Liver (tissue), 9 donors: ENCODE data around the gene DCUN1D1. TPM values are rescaled to one million over a fixed set of nuclear protein-coding genes. Genes with fewer than 3 reads are reported as not detected.

Experiments
- DNase-seq: peaks from one replicate; pipeline ENCODE4 v3.0.0-alpha.2; 2017; ENCODE audit warnings: low spot score
- H3K27ac ChIP-seq, 2 donors: one replicate each; pipeline ENCODE4 v1.7.0; 2013; ENCODE audit warnings: inconsistent platforms in 2 of 2, low read length in 2 of 2, control low read depth in 1 of 2, low read depth in 1 of 2, mild to moderate bottlenecking in 1 of 2
- H3K27me3 ChIP-seq, 4 donors: one replicate each; pipeline versions ENCODE4 v1.6.1 to v1.7.0; 2013; ENCODE audit warnings: low read length in 3 of 4, inconsistent platforms in 1 of 4, mild to moderate bottlenecking in 1 of 4, moderate library complexity in 1 of 4; ENCODE audit not compliant: control insufficient read depth in 4 of 4, insufficient read depth in 4 of 4
- H3K36me3 ChIP-seq, 4 donors: one replicate each; pipeline versions ENCODE4 v1.6.1 to v1.7.0; 2013; ENCODE audit warnings: low read length in 3 of 4, mild to moderate bottlenecking in 3 of 4, low read depth in 1 of 4, moderate library complexity in 1 of 4; ENCODE audit not compliant: control insufficient read depth in 4 of 4, insufficient read depth in 3 of 4
- H3K4me1 ChIP-seq, 4 donors: one replicate each; pipeline versions ENCODE4 v1.6.1 to v1.7.0; 2013; ENCODE audit warnings: low read length in 3 of 4, mild to moderate bottlenecking in 3 of 4, moderate library complexity in 1 of 4; ENCODE audit not compliant: control insufficient read depth in 4 of 4, insufficient read depth in 4 of 4
- H3K4me3 ChIP-seq, 3 donors: one replicate each; pipeline versions ENCODE4 v1.6.1 to v1.7.0; 2013; ENCODE audit warnings: low read length in 3 of 3, control low read depth in 1 of 3, low read depth in 1 of 3, mild to moderate bottlenecking in 1 of 3
- H3K9ac ChIP-seq, 2 donors: one replicate each; pipeline ENCODE4 v1.7.0; 2013; ENCODE audit warnings: low read length in 2 of 2, mild to moderate bottlenecking in 2 of 2, moderate library complexity in 2 of 2, control low read depth in 1 of 2, low read depth in 1 of 2
- H3K9me3 ChIP-seq, 4 donors: one replicate each; pipeline versions ENCODE4 v1.6.1 to v1.7.0; 2013; ENCODE audit warnings: low read length in 3 of 4; ENCODE audit not compliant: control insufficient read depth in 4 of 4
- EGR1 ChIP-seq, 2 donors: IDR thresholded peaks; 2 replicates each; pipeline ENCODE4 v1.6.1; 2016 to 2018; ENCODE audit warnings: antibody characterized with exemption in 2 of 2, low read depth in 2 of 2
- FOXA2 ChIP-seq: IDR thresholded peaks from 2 replicates; pipeline ENCODE4 v1.6.1; 2016; ENCODE audit warnings: antibody characterized with exemption
- GABPA ChIP-seq, 2 donors: IDR thresholded peaks in 1 of 2; conservative IDR thresholded peaks in 1 of 2; 2 replicates each; pipeline ENCODE4 v1.6.1; 2016; ENCODE audit warnings: antibody characterized with exemption in 2 of 2, mild to moderate bottlenecking in 1 of 2, moderate library complexity in 1 of 2
- HNF4A ChIP-seq, 2 donors: conservative IDR thresholded peaks; 2 replicates each; pipeline ENCODE4 v1.6.1; 2016; ENCODE audit warnings: antibody characterized with exemption in 2 of 2, mild to moderate bottlenecking in 2 of 2
- HNF4G ChIP-seq: IDR thresholded peaks from 2 replicates; pipeline ENCODE4 v1.6.1; 2016; ENCODE audit warnings: antibody characterized with exemption
- JUND ChIP-seq, 2 donors: IDR thresholded peaks; 2 replicates each; pipeline ENCODE4 v1.6.1; 2016; ENCODE audit warnings: antibody characterized with exemption in 2 of 2
- NR2F2 ChIP-seq: IDR thresholded peaks from 2 replicates; pipeline ENCODE4 v1.6.1; 2016; ENCODE audit warnings: antibody characterized with exemption
- TAF1 ChIP-seq: conservative IDR thresholded peaks from 2 replicates; pipeline ENCODE4 v1.6.1; 2016; ENCODE audit warnings: antibody characterized with exemption, mild to moderate bottlenecking
- YY1 ChIP-seq: IDR thresholded peaks from 2 replicates; pipeline ENCODE4 v1.6.1; 2016; ENCODE audit warnings: antibody characterized with exemption, mild to moderate bottlenecking
- WGBS: extraction: QIAGEN DNeasy Blood & Tissue Kit; methylation state at CpG from one replicate; pipeline ENCODE4 v1.1.7; 2013; 5-methylcytosine and 5-hydroxymethylcytosine counted together
- polyA plus RNA-seq, 2 donors: library from polyadenylated mRNA; stranded (reverse) in 1 of 2; unstranded in 1 of 2; fragments of 200-250 nt in 1 of 2; fragments of >200 nt in 1 of 2; fragmentation: Nextera tagmentation in 1 of 2; extraction: Ambion mirVana in 1 of 2; gene quantifications; one replicate each; pipeline versions ENCODE4 v1.2.1 to v1.2.3, GENCODE V29; 2013 to 2015
- total RNA-seq, 2 donors: library from RNA; depleted of rRNA; stranded (reverse); fragments of >200 nt; gene quantifications; one replicate each; pipeline ENCODE4 v1.2.3, GENCODE V29; 2014
- TF ChIP-seq, protein P1 (sequence below): IDR thresholded peaks from 2 replicates; pipeline ENCODE4 v1.6.1; 2016; ENCODE audit warnings: antibody characterized with exemption
- TF ChIP-seq, protein P2 (sequence below): IDR thresholded peaks from 2 replicates; pipeline ENCODE4 v1.6.1; 2016; ENCODE audit warnings: antibody characterized with exemption, mild to moderate bottlenecking
- TF ChIP-seq, protein P3 (sequence below): IDR thresholded peaks from 2 replicates; pipeline ENCODE4 v1.6.1; 2016; ENCODE audit warnings: antibody characterized with exemption
- TF ChIP-seq, protein P4 (sequence below): fragments of 150-350 bp; IDR thresholded peaks from 2 replicates; pipeline ENCODE4 v1.5.1; 2017; ENCODE audit warnings: improper control_type of control experiment, low read depth, low read length; ENCODE audit not compliant: missing input control
- TF ChIP-seq, protein P5 (sequence below): IDR thresholded peaks from 2 replicates; pipeline ENCODE4 v1.6.1; 2016; ENCODE audit warnings: antibody characterized with exemption
- donor health status: healthy.
- donor health status: healthy.
- donor health status: healthy.
- donor health status: healthy.
- donor health status: healthy.

DCUN1D1 gene
- total and polyA plus RNA-seq, 4 donors, result 9.1 to 56.0 (median 23.5) TPM

DNA sequence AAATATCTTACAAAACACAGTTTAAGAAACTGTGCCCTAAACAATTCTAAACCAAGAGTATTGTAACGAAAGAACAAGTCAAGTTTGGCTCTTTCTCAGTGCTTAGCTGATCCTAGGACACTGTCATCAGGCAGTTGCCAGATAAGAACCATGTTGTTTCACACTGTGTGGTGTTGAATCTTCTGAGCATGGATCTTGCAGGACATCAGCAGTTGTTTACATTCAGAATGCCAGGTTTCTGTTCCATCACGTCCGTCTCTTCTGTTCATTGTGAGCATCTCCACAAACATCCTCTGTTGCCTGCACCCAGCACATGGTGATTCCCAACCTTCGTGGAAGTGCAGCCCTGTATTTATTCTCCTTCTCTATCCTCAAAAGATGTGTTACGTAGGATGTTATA is 67.9 kb downstream of the DCUN1D1 start:
- peaks cover 0 to 5% (median 0%) of the 10 kb centered on the region in 4 donors for H3K36me3 ChIP-seq

DNA sequence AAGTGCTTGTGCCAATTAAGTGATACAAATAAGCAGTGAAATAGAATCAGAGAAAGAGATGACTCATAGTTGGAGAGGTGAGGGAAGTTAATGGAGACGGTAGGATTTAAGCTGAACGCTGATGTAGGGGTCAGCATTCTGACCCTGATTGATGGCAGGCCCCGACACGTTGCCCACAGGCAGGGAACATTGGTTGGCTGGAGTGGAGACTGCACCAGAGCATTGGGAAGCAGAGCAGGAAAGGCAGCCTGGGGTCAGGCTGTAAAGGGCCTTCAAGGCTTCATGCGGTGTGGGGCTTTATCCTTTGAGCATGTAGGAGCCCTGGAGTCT is 68.6 kb downstream of the DCUN1D1 start:
- TF ChIP-seq, protein P1, sequence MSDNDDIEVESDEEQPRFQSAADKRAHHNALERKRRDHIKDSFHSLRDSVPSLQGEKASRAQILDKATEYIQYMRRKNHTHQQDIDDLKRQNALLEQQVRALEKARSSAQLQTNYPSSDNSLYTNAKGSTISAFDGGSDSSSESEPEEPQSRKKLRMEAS, result no peak
- TF ChIP-seq EGR1 (IDR thresholded peaks at IDR 0.05; ENCODE audit: low read depth in 2 of 2) (no peak), YY1 (no peak)
- Histone ChIP-seq H3K27me3 (no peaks in the 10 kb centered on the region), H3K9ac (no peak overlapping the region), H3K36me3 (peaks cover 0 to 5% (median 1%) of the 10 kb centered on the region in 4 donors), H3K4me3 (no peak overlapping the region), H3K9me3 (no peaks in the 10 kb centered on the region), H3K27ac (no peak overlapping the region), H3K4me1 (no peaks in the 10 kb centered on the region)
- 84% methylated on average over 5 of the region's 5 CpGs for WGBS
- no peak for DNase-seq

More for the DNA sequence above, 67.9 kb downstream of the DCUN1D1 start:
- TF ChIP-seq, protein P2, sequence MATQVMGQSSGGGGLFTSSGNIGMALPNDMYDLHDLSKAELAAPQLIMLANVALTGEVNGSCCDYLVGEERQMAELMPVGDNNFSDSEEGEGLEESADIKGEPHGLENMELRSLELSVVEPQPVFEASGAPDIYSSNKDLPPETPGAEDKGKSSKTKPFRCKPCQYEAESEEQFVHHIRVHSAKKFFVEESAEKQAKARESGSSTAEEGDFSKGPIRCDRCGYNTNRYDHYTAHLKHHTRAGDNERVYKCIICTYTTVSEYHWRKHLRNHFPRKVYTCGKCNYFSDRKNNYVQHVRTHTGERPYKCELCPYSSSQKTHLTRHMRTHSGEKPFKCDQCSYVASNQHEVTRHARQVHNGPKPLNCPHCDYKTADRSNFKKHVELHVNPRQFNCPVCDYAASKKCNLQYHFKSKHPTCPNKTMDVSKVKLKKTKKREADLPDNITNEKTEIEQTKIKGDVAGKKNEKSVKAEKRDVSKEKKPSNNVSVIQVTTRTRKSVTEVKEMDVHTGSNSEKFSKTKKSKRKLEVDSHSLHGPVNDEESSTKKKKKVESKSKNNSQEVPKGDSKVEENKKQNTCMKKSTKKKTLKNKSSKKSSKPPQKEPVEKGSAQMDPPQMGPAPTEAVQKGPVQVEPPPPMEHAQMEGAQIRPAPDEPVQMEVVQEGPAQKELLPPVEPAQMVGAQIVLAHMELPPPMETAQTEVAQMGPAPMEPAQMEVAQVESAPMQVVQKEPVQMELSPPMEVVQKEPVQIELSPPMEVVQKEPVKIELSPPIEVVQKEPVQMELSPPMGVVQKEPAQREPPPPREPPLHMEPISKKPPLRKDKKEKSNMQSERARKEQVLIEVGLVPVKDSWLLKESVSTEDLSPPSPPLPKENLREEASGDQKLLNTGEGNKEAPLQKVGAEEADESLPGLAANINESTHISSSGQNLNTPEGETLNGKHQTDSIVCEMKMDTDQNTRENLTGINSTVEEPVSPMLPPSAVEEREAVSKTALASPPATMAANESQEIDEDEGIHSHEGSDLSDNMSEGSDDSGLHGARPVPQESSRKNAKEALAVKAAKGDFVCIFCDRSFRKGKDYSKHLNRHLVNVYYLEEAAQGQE, result no peak
- TF ChIP-seq JUND (IDR thresholded peaks at IDR 0.05), result no peak
- no peak for TF ChIP-seq FOXA2
- Histone ChIP-seq H3K4me1 (no peaks in the 10 kb centered on the region), H3K4me3 (no peak overlapping the region), H3K27me3 (no peaks in the 10 kb centered on the region), H3K27ac (no peak overlapping the region), H3K9me3 (no peaks in the 10 kb centered on the region), H3K9ac (no peak overlapping the region)
- no peak for DNase-seq
- WGBS, result 93% methylated on average over 5 of the region's 5 CpGs

DNA sequence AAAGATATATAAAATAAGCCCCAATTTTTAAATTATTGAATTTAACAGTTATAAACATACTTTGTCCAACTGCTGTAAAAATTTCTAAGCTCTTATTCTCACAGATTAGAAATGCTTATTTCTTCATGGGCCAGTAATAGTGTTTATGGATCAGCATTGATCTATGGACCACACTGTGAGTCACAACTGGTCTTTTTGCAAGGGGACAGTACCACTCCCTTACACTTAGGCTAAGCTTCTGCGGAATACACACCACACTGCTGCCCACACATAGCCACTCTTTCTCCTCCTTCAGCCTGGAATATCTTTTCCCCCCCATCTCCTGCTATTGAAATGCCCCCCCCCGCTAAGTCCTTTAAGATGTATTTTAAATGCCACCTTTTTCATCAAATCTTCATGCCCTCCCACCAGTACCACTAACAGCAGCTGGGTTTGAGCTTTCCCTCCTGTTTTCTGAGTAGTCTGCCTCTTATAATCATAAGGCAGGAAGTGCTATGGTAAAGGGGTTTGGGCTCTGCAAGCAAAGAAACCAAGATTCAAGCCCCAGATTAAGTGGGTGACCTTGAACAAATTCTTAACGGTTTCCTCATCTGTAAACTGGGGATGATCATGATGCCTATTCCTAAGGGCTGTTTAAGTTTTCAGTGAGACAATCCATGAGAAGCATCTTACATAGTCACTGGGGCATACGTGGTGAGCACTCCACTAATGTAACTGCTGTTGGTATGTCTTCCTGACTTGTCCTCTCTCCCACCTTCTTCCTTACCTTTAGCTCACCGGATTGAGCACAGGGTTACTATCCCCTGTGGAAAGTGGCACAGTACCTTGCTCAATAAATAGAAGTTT is 69.2 kb downstream of the DCUN1D1 start:
- H3K4me1 ChIP-seq, result no peaks in the 10 kb centered on the region
- DNase-seq, result no peak

More for the DNA sequence above, 69.2 kb downstream of the DCUN1D1 start:
- TF ChIP-seq HNF4G (no peak), GABPA (IDR thresholded peaks at IDR 0.05 in 1 of 2, conservative IDR thresholded peaks at IDR 0.05 in 1 of 2) (no peak), TAF1 (no peak), EGR1 (IDR thresholded peaks at IDR 0.05; ENCODE audit: low read depth in 2 of 2) (no peak), HNF4A (conservative IDR thresholded peaks at IDR 0.05) (no peak), FOXA2 (no peak), NR2F2 (no peak)
- TF ChIP-seq, protein P3, sequence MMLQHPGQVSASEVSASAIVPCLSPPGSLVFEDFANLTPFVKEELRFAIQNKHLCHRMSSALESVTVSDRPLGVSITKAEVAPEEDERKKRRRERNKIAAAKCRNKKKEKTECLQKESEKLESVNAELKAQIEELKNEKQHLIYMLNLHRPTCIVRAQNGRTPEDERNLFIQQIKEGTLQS, result no peak
- TF ChIP-seq, protein P4, sequence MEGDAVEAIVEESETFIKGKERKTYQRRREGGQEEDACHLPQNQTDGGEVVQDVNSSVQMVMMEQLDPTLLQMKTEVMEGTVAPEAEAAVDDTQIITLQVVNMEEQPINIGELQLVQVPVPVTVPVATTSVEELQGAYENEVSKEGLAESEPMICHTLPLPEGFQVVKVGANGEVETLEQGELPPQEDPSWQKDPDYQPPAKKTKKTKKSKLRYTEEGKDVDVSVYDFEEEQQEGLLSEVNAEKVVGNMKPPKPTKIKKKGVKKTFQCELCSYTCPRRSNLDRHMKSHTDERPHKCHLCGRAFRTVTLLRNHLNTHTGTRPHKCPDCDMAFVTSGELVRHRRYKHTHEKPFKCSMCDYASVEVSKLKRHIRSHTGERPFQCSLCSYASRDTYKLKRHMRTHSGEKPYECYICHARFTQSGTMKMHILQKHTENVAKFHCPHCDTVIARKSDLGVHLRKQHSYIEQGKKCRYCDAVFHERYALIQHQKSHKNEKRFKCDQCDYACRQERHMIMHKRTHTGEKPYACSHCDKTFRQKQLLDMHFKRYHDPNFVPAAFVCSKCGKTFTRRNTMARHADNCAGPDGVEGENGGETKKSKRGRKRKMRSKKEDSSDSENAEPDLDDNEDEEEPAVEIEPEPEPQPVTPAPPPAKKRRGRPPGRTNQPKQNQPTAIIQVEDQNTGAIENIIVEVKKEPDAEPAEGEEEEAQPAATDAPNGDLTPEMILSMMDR, result no peak
- TF ChIP-seq, protein P5, sequence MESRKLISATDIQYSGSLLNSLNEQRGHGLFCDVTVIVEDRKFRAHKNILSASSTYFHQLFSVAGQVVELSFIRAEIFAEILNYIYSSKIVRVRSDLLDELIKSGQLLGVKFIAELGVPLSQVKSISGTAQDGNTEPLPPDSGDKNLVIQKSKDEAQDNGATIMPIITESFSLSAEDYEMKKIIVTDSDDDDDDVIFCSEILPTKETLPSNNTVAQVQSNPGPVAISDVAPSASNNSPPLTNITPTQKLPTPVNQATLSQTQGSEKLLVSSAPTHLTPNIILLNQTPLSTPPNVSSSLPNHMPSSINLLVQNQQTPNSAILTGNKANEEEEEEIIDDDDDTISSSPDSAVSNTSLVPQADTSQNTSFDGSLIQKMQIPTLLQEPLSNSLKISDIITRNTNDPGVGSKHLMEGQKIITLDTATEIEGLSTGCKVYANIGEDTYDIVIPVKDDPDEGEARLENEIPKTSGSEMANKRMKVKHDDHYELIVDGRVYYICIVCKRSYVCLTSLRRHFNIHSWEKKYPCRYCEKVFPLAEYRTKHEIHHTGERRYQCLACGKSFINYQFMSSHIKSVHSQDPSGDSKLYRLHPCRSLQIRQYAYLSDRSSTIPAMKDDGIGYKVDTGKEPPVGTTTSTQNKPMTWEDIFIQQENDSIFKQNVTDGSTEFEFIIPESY, result no peak
- TF ChIP-seq, protein P1, result no peak
- Histone ChIP-seq H3K9ac (no peak overlapping the region), H3K4me3 (no peak overlapping the region), H3K36me3 (peaks cover 0 to 8% (median 2%) of the 10 kb centered on the region in 4 donors), H3K27ac (no peak overlapping the region), H3K27me3 (no peaks in the 10 kb centered on the region), H3K9me3 (no peaks in the 10 kb centered on the region)
- 94% methylated on average over 5 of the region's 5 CpGs for WGBS
